Hematopoietic multipotent progenitor cell treated with erythropoietin and hydrocortisone succinate and interleukin-3 and kit ligand, for 6 days (in vitro differentiated cells): Measurements from ENCODE around the gene PRR12.
"Not testable (repeated sequence)": the region's sequence is repeated elsewhere in the genome, so short reads cannot be mapped to it uniquely, and the experiment has no call there.

ENCODE experiments used
- DNase-seq: peaks from one replicate; pipeline ENCODE4 v3.0.0-alpha.2; 2015

PRR12 gene

GRCh38 chr19:49592486-49593232 is 1.7 kb downstream of the PRR12 start:
- DNase-seq, result peak; percentile 58

DNA sequence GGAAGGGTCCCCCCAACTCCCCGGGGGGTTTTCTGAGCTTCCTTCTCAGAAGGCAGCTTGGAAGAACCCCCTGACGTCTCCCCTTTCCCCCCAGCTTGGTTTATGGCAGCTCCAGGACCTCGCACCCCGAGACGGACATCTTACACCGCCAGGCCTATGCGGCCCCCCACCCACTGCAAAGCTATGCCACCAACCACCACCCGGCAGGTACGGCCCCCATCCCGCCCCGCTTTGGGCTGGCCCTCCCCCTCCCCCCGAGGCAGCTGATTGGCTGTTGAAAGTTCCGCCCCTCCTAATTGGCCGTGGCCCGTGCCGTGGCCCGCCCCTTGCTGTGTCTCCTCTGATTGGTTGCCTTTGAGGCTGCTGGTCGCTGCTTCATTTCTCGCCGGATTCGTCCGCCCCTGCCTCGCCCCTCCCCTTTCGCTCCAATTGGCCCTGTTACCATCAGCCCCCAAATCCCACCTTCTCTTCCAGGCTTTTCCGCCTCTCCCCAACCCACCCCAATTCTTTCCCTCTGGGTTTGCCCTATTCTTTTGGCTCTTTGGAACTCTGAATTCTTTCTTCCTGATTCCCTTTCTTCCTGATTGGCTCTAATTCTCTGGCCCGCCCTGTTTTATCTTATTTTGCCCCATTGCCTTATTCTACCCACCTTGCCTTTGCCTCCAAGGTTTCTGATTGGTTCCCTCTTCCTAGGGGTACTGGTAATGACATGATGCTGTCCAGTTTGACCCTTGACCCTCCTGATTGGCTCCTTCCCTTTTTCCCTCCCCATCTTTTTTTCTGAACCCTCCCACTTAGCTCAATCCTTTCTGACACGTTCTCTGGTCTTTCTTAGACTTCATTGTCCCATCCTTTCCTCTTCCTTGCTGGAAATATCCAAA is 2.5 kb downstream of the PRR12 start:
- DNase-seq, result peak; percentile 98

DNA sequence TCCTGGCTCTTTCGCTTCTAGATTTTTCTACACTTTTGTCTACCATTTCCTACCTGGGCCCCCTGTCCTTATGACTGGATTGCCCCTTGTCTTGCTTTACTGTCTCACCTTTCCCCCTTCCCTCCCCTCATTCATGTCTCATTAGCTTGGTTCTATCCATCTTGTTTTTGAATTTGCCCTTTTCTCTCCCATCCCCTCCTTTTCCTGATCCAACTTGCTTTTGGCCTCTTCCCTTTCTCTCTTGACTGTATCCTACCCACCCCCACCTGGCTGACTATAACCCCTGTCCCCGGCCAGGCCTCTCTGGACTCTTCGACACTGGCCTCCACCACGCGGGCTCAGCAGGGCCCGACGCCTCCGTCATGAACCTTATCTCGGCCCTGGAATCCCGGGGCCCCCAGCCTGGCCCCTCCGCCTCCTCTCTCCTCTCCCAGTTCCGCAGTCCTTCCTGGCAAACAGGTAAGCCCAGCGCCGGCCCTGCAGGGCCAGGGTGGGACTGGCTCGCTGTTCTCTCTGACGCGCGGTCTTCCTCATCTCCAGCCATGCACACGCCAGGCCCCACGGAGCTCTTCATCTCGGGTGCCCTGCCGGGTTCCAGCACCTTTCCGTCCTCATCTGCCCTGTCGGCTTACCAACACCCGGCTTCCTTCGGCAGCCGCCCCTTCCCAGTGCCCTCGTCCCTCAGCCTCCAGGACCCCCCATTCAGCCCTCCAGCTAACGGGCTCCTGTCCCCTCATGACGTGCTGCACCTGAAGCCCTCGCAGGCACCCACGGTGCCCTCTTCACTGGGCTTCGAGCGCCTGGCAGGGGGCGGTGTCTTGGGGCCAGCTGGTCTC is 3.4 kb downstream of the PRR12 start:
- no peak for DNase-seq

DNA sequence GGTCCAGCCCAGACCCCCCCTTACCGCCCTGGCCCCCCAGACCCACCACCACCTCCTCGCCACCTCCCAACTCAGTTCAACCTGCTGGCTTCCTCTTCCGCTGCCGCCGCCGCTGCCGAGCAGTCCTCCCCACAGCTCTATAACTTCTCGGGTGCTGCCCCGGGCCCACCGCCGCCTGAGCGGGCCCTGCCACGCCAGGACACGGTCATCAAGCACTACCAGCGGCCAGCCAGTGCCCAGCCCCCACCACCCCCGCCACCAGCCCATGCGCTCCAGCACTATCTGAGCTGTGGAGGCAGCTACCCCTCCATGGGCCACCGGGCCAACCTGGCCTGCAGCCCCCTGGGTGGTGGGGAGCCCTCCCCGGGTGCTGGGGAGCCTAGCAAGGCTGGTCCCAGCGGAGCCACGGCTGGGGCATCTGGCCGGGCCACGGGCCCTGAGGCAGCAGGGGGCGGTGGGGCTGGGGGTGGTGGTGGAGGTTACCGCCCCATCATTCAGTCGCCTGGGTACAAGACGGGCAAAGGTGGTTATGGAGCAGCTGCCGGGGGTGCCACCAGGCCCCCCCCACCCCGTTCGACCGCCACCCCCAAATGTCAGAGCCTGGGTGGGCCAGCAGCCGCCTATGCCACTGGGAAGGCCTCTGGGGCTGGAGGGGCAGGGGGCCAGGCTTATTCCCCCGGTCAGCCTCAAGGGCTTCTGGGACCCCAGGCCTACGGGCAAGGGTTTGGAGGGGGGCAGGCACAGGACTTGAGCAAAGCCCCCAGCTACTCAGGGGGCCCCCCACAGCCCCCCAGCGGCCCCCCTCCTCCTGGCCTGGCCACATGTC is 4.2 kb downstream of the PRR12 start:
- no peak for DNase-seq

DNA sequence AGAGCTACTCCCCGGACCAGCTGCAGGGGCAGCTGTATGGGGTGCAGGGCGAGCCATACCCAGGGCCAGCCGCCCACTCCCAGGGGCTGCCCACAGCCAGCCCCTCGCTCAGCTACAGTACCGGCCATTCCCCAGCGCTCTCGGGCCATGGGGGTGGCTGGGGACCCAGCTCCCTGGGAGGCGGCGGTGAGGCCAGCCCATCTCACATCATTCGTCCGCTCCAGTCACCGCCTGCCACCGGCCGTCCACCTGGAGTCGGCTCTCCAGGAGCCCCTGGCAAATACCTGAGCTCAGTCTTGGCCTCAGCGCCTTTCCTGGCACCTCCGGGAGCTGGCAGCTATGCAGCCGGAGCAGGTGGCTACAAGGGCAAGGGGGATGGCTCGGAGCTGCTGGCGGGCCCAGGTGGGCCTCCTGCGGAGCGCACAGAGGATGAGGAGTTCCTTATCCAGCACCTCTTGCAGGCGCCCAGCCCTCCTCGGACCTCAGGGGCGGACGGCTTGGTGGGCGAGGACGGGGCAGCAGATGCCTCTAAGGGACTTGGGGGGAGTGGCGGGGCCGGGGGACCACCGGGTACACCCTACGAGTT is 4.9 kb downstream of the PRR12 start:
- DNase-seq, result no peak

- no peak for DNase-seq
Measured at GRCh38 chr19:49596407-49596806, 5.4 kb downstream of the PRR12 start.

- DNase-seq, result no peak
Measured at GRCh38 chr19:49596954-49597702, 6.1 kb downstream of the PRR12 start.

GRCh38 chr19:49597703-49597974 is 6.7 kb downstream of the PRR12 start:
- no peak for DNase-seq

DNA sequence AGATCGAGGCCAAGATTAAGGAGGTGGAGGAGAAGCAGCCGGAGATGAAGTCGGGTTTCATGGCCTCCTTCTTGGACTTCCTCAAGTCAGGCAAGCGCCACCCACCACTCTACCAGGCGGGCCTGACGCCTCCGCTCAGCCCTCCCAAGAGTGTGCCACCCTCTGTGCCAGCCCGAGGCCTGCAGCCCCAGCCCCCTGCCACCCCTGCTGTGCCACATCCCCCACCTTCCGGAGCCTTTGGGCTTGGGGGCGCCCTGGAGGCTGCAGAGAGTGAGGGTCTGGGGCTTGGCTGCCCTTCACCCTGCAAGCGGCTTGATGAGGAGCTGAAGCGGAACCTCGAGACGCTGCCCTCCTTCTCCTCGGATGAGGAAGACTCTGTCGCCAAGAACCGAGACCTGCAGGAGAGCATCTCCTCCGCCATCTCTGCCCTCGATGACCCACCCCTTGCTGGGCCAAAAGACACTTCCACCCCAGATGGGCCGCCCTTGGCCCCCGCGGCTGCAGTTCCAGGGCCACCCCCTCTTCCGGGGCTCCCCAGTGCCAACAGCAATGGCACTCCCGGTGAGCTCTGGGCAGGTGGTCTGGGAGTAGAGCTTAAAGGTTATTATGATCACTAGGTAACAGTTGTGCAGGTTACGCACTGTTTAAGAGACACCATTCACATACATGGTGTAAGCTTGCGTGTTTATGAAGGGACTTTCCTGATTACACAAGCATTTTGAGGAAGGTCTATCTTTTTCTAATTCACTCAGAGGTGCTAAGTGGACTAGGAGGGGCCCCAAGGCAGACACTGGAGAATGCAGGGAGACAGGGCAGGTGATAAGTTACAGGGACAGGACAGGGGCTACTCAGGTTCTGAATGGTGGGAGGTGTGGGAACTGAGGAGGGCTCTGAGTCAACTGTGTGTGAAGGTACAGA is 8.7 kb downstream of the PRR12 start:
- DNase-seq, result no peak

- DNase-seq, result no peak
Measured at GRCh38 chr19:49601482-49602038, 10.6 kb downstream of the PRR12 start.

DNA sequence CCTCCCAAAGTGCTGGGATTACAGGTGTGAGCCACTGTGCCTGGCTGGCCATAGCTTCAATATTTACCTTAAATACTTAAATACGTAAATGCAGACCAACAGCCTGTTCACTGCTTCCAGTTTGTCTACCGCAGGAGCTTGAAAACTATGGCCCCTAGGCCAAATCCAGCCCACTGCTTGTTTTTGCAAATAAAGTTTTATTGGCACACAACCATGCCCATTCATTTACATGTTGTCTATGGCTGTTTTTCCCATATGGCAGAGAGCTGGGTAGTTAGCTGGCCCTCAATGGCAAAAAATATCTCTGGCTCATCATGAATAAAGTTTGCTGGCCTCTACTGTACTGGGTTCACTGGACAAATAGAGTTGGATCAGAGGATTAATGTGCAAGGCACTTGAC is 11.8 kb downstream of the PRR12 start:
- DNase-seq, result no peak

GRCh38 chr19:49605605-49606004 is 14.6 kb downstream of the PRR12 start:
- no peak for DNase-seq

GRCh38 chr19:49609499-49610092 is 18.6 kb downstream of the PRR12 start:
- no peak for DNase-seq

GRCh38 chr19:49613374-49613773 is 22.4 kb downstream of the PRR12 start:
- no peak for DNase-seq

DNA sequence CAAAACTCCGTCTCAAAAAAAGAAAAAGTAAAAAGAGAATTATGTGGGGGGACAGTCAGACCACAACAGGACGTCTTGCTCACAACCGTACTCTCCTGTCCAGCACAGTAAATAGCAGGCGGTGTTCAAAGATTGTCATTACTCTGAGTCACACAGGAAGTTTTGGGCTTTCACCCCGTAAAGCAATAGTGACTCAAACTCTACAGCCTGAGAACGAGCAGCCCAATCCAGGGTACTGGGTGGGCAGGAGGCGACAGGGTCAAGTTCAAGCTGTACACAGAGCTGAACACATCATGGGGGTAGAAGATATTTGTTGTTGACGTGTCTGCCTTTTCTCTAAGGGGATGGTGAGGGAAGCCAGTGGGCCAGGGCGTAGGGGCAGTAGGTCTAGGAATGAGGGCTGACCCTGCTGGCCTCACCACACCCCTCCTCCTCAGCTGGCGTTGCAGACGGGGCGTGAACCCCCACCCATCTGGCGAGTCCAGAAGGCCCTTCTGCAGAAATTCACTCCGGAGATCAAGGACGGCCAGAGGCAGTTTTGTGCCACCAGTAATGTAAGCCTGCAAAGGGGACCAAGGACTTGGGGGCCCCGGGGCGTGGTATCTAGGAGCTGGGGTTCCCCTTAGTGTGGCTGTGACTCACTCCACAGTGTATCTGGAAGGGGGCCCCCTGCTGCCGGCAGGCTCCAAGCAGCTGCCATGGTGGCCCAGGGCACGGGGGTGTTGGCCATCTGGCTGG is 23.3 kb downstream of the PRR12 start:
- no peak for DNase-seq

GRCh38 chr19:49615861-49616260 is 24.9 kb downstream of the PRR12 start:
- DNase-seq, result no peak

DNA sequence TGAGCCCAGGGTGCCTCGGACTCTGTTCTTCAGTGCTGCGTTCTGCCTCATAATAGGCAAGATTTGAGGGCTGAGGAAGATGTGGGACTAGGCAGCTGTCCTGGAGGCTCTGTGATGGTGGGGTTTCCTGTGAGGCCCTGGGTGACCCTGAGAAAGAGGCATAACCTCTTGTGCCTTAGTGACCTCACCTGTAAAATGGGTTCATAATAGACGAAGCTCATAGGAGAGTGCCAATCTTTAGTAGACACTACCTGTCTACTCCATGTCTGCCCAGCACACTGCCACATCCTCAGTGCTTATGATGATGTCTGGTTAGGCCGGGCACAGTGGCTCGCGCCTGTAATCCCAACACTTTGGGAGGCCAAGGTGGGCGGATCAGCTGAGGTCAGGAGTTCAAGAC is 25.6 kb downstream of the PRR12 start:
- DNase-seq, result no peak

GRCh38 chr19:49616945-49617344 is 26.0 kb downstream of the PRR12 start:
- no peak for DNase-seq

GRCh38 chr19:49617860-49618259 is 26.9 kb downstream of the PRR12 start:
- DNase-seq, result not testable (repeated sequence)
